Transverse colon (tissue), 4 donors: ENCODE measurements around the gene ESPL1.

ENCODE experiments used
- POLR2A ChIP-seq: fragments of 450-650 bp; IDR thresholded peaks from one replicate; pipeline ENCODE4 v1.6.1; 2016; ENCODE audit warnings: antibody characterized with exemption, mild to moderate bottlenecking, moderate library complexity
- POLR2AphosphoS5 ChIP-seq, 3 donors: sonication (generic); formaldehyde crosslinking; IDR thresholded peaks; one replicate each; pipeline ENCODE4 v1.6.1; 2016; ENCODE audit warnings: antibody characterized with exemption in 3 of 3
- TF ChIP-seq, protein P1 (sequence below), 5 experiments: fragments of 200-600 bp in 3 of 5; fragments of 450-650 bp in 2 of 5; sonication (generic) in 3 of 5; IDR thresholded peaks; 1 replicate in 2 of 5; 2 replicates in 3 of 5; pipeline ENCODE4 v1.5.1; 2016 to 2017; ENCODE audit warnings: antibody characterized with exemption in 5 of 5, inconsistent platforms in 3 of 5, mild to moderate bottlenecking in 2 of 5, moderate library complexity in 1 of 5

GRCh38 chr12:53267306-53267998 is 647 bp upstream of the ESPL1 start:
- TF ChIP-seq, protein P1, sequence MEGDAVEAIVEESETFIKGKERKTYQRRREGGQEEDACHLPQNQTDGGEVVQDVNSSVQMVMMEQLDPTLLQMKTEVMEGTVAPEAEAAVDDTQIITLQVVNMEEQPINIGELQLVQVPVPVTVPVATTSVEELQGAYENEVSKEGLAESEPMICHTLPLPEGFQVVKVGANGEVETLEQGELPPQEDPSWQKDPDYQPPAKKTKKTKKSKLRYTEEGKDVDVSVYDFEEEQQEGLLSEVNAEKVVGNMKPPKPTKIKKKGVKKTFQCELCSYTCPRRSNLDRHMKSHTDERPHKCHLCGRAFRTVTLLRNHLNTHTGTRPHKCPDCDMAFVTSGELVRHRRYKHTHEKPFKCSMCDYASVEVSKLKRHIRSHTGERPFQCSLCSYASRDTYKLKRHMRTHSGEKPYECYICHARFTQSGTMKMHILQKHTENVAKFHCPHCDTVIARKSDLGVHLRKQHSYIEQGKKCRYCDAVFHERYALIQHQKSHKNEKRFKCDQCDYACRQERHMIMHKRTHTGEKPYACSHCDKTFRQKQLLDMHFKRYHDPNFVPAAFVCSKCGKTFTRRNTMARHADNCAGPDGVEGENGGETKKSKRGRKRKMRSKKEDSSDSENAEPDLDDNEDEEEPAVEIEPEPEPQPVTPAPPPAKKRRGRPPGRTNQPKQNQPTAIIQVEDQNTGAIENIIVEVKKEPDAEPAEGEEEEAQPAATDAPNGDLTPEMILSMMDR (IDR thresholded peaks at IDR 0.05) = no peak
- no peak for TF ChIP-seq POLR2AphosphoS5 (IDR thresholded peaks at IDR 0.05)
- no peak for TF ChIP-seq POLR2A
